WTC11 (cell line): Measurements from ENCODE around the gene PROK2. TPM values are rescaled to one million over a fixed set of nuclear protein-coding genes. Genes with fewer than 3 reads are reported as not detected.

Experiments used
- ATAC-seq: fragments of 200-7000 bp; cut with Tn5 transposase; 2 replicates; pipeline ENCODE4 v1.10.0; 2021; ENCODE audit warnings: mild to moderate bottlenecking, moderate library complexity
- CTCF ChIA-PET: fragments of 300-600 bp; sonication (Branson Sonifier 250); formaldehyde crosslinking; loops from one replicate; lab custom pipeline; 2021; ENCODE audit warnings: antibody characterized with exemption; lab: Charles Lee
- POLR2A ChIA-PET: fragments of 350-600 bp; sonication (Branson Sonifier 250); formaldehyde crosslinking; loops from one replicate; lab custom pipeline; 2021; ENCODE audit warnings: antibody characterized with exemption; lab: Charles Lee
- DNase-seq: peaks from one replicate; pipeline ENCODE4 v3.0.0; 2021; ENCODE audit warnings: low spot score
- H3K27ac Mint-ChIP-seq: 2 replicates; pipeline ENCODE4 v1.8.0; 2021; ENCODE audit warnings: mixed read lengths
- H3K27me3 Mint-ChIP-seq: 2 replicates; pipeline ENCODE4 v1.8.0; 2021; ENCODE audit warnings: low read depth, mild to moderate bottlenecking, moderate library complexity, mixed read lengths
- H3K36me3 Mint-ChIP-seq: 2 replicates; pipeline ENCODE4 v1.8.0; 2021; ENCODE audit warnings: mixed read lengths
- H3K4me1 Mint-ChIP-seq: 2 replicates; pipeline ENCODE4 v1.8.0; 2022; ENCODE audit warnings: mixed read lengths
- H3K4me3 Mint-ChIP-seq: 2 replicates; pipeline ENCODE4 v1.8.0; 2021; ENCODE audit warnings: mild to moderate bottlenecking, moderate library complexity, mixed read lengths
- H3K9me3 Mint-ChIP-seq: 2 replicates; pipeline ENCODE4 v1.8.0; 2021; ENCODE audit warnings: mixed read lengths
- GABPB1 ChIP-seq: sonication (generic); formaldehyde crosslinking; IDR thresholded peaks from 2 replicates; pipeline ENCODE4 v1.8.1; 2023; ENCODE audit warnings: mild to moderate bottlenecking, missing genetic modification reagents
- GRHL2 ChIP-seq: fragments of 250-450 bp; sonication (Bioruptor Pico); IDR thresholded peaks from 2 replicates; pipeline ENCODE4 v1.8.0; 2022; ENCODE audit warnings: mild to moderate bottlenecking, moderate library complexity; ENCODE audit not compliant: insufficient replicate concordance, severe bottlenecking
- NR2C2 ChIP-seq: sonication (generic); formaldehyde crosslinking; IDR thresholded peaks from 2 replicates; pipeline ENCODE4 v1.8.0; 2022; ENCODE audit warnings: mild to moderate bottlenecking, missing genetic modification reagents
- RELA ChIP-seq: sonication (generic); formaldehyde crosslinking; IDR thresholded peaks from 2 replicates; pipeline ENCODE4 v1.8.1; 2022; ENCODE audit warnings: missing genetic modification reagents, mild to moderate bottlenecking, borderline replicate concordance
- ZNF423 ChIP-seq: fragments of 250-450 bp; sonication (Bioruptor Pico); IDR thresholded peaks from 2 replicates; pipeline ENCODE4 v2.1.2; 2022; ENCODE audit warnings: mild to moderate bottlenecking, moderate library complexity
- total RNA-seq: library from RNA; stranded (reverse); gene quantifications from 3 replicates; pipeline ENCODE4 v1.2.3, GENCODE V29; 2021
- TF ChIP-seq, protein P1 (sequence below): sonication (generic); formaldehyde crosslinking; IDR thresholded peaks from 2 replicates; pipeline ENCODE4 v1.8.1; 2022; ENCODE audit warnings: mild to moderate bottlenecking, moderate library complexity, missing genetic modification reagents
- TF ChIP-seq, protein P2 (sequence below): sonication (generic); formaldehyde crosslinking; IDR thresholded peaks from 2 replicates; pipeline ENCODE4 v1.8.1; 2023; ENCODE audit warnings: mild to moderate bottlenecking, missing genetic modification reagents
- TF ChIP-seq, protein P3 (sequence below): fragments of 250-450 bp; sonication (Bioruptor Pico); IDR thresholded peaks from 2 replicates; pipeline ENCODE4 v2.1.2; 2022; ENCODE audit warnings: mild to moderate bottlenecking, moderate library complexity
- TF ChIP-seq, protein P4 (sequence below): sonication (generic); formaldehyde crosslinking; IDR thresholded peaks from 2 replicates; pipeline ENCODE4 v1.8.1; 2023; ENCODE audit warnings: mild to moderate bottlenecking, moderate library complexity, missing genetic modification reagents
- TF ChIP-seq, protein P5 (sequence below): sonication (generic); formaldehyde crosslinking; IDR thresholded peaks from 2 replicates; pipeline ENCODE4 v1.8.0; 2022; ENCODE audit warnings: mild to moderate bottlenecking, missing genetic modification reagents
- TF ChIP-seq, protein P6 (sequence below): sonication (generic); formaldehyde crosslinking; conservative IDR thresholded peaks from 2 replicates; pipeline ENCODE4 v1.8.1; 2023; ENCODE audit warnings: mild to moderate bottlenecking, low read depth, missing genetic modification reagents, moderate library complexity
- TF ChIP-seq, protein P7 (sequence below): sonication (generic); formaldehyde crosslinking; IDR thresholded peaks from 2 replicates; pipeline ENCODE4 v1.8.1; 2023; ENCODE audit warnings: mild to moderate bottlenecking, missing genetic modification reagents
- TF ChIP-seq, protein P8 (sequence below): fragments of 250-450 bp; sonication (Bioruptor Pico); IDR thresholded peaks from 2 replicates; pipeline ENCODE4 v1.9.0; 2021; ENCODE audit warnings: mild to moderate bottlenecking

The PROK2 gene
- total RNA-seq, 1 experiment from 2014 or later, result 0.92 TPM

DNA sequence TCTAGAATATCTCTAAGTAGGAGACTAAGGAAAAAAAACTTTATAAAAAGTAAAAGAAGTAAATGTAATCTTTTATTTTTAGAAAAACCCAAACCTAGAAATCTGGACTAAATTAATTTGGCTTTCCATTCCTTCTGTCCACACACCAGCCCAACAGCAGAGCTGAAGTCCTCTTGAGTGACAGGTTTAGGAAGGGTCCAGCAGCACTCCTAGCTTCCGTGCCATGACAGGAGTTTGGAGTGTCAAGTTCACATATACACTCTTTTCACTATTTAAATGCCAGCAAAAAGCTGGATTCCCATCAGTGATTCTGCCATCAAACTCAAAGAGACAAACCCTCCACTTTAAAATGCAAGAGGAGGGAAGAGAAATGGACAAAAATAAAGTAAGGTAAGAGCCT, 13.1 kb downstream of the PROK2 start:
- no peak overlapping the region; the same call in 1 of the 2 replicates for H3K27ac Mint-ChIP-seq
- DNase-seq, result no peak
- CTCF ChIA-PET, result interaction anchor here (0.6 kb wide), 1 partner anchor 33 kb away, joined by 7 read pairs; no protein-coding TSS in a partner anchor

DNA sequence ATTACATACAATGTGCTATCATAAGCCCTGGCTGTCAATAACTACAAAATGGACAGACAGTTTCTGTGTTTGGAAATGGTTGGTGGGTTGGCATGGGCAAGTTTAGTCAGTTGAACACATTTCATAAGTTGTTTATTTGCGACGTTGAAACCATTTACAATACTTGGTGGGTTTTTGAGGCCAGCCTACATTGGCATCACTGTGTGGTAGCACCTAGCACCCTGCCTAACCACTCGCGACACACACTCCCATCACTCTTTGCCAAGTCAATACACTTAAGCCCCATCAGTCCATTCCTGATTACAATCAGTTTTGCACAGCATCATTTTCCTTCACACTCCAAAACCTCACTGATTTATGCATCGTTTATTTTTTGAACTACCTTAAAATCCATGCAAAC, 13.8 kb downstream of the PROK2 start:
- ChIA-PET POLR2A (no interaction called here), CTCF (no interaction called here)
- no peak overlapping the region for H3K4me3 Mint-ChIP-seq
- H3K4me1 Mint-ChIP-seq, result peaks cover 42% of the 10 kb centered on the region
- H3K27me3 Mint-ChIP-seq, result peaks cover 28% of the 10 kb centered on the region
- H3K27ac Mint-ChIP-seq, result no peak overlapping the region
- ATAC-seq (no peak), DNase-seq (no peak)
- TF ChIP-seq, protein P1, sequence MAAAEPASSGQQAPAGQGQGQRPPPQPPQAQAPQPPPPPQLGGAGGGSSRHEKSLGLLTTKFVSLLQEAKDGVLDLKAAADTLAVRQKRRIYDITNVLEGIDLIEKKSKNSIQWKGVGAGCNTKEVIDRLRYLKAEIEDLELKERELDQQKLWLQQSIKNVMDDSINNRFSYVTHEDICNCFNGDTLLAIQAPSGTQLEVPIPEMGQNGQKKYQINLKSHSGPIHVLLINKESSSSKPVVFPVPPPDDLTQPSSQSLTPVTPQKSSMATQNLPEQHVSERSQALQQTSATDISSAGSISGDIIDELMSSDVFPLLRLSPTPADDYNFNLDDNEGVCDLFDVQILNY, result no peak
- no peaks in the 10 kb centered on the region for H3K36me3 Mint-ChIP-seq
- H3K9me3 Mint-ChIP-seq, result no peaks in the 10 kb centered on the region

More for the DNA sequence above, 13.1 kb downstream of the PROK2 start:
- H3K4me3 Mint-ChIP-seq, result peak overlapping the region; percentile 9; the same call in 1 of the 2 replicates
- POLR2A ChIA-PET, result no interaction called here
- no peaks in the 10 kb centered on the region for H3K9me3 Mint-ChIP-seq
- H3K4me1 Mint-ChIP-seq, result peaks cover 42% of the 10 kb centered on the region
- peaks cover 28% of the 10 kb centered on the region for H3K27me3 Mint-ChIP-seq
- no peak for ATAC-seq
- no peaks in the 10 kb centered on the region for H3K36me3 Mint-ChIP-seq
- TF ChIP-seq, protein P2, sequence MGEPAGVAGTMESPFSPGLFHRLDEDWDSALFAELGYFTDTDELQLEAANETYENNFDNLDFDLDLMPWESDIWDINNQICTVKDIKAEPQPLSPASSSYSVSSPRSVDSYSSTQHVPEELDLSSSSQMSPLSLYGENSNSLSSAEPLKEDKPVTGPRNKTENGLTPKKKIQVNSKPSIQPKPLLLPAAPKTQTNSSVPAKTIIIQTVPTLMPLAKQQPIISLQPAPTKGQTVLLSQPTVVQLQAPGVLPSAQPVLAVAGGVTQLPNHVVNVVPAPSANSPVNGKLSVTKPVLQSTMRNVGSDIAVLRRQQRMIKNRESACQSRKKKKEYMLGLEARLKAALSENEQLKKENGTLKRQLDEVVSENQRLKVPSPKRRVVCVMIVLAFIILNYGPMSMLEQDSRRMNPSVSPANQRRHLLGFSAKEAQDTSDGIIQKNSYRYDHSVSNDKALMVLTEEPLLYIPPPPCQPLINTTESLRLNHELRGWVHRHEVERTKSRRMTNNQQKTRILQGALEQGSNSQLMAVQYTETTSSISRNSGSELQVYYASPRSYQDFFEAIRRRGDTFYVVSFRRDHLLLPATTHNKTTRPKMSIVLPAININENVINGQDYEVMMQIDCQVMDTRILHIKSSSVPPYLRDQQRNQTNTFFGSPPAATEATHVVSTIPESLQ, result no peak
- TF ChIP-seq, protein P3, sequence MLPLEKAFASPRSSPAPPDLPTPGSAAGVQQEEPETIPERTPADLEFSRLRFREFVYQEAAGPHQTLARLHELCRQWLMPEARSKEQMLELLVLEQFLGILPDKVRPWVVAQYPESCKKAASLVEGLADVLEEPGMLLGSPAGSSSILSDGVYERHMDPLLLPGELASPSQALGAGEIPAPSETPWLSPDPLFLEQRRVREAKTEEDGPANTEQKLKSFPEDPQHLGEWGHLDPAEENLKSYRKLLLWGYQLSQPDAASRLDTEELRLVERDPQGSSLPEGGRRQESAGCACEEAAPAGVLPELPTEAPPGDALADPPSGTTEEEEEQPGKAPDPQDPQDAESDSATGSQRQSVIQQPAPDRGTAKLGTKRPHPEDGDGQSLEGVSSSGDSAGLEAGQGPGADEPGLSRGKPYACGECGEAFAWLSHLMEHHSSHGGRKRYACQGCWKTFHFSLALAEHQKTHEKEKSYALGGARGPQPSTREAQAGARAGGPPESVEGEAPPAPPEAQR (CRISPR knock-in tag), result no peak
- TF ChIP-seq, protein P4, sequence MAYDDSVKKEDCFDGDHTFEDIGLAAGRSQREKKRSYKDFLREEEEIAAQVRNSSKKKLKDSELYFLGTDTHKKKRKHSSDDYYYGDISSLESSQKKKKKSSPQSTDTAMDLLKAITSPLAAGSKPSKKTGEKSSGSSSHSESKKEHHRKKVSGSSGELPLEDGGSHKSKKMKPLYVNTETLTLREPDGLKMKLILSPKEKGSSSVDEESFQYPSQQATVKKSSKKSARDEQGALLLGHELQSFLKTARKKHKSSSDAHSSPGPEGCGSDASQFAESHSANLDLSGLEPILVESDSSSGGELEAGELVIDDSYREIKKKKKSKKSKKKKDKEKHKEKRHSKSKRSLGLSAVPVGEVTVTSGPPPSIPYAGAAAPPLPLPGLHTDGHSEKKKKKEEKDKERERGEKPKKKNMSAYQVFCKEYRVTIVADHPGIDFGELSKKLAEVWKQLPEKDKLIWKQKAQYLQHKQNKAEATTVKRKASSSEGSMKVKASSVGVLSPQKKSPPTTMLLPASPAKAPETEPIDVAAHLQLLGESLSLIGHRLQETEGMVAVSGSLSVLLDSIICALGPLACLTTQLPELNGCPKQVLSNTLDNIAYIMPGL (CRISPR knock-in tag), result no peak
- TF ChIP-seq, protein P5, sequence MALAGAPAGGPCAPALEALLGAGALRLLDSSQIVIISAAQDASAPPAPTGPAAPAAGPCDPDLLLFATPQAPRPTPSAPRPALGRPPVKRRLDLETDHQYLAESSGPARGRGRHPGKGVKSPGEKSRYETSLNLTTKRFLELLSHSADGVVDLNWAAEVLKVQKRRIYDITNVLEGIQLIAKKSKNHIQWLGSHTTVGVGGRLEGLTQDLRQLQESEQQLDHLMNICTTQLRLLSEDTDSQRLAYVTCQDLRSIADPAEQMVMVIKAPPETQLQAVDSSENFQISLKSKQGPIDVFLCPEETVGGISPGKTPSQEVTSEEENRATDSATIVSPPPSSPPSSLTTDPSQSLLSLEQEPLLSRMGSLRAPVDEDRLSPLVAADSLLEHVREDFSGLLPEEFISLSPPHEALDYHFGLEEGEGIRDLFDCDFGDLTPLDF (CRISPR knock-in tag), result no peak

DNA sequence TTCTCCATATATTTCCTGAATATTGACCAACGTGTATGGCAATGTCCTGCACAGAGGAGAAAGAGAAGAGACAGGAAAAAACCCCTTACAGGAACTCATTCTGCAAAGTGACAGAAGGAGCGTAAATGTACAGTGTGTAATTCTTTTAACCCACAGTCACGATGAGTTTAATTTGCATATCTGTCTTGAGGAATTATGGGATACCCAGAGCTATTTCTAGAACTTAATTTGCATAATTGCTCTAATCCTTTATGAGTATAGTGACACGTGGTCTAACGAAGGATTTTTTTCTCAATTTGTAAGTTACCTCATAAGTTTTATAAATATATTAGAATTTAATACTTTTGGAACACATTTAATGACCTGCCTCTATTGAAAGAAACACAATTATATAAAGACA, 21.5 kb downstream of the PROK2 start:
- Mint-ChIP-seq H3K27me3 (peaks cover 8% of the 10 kb centered on the region), H3K4me1 (peaks cover 6% of the 10 kb centered on the region), H3K4me3 (no peak overlapping the region), H3K27ac (no peak overlapping the region), H3K36me3 (no peaks in the 10 kb centered on the region), H3K9me3 (peaks cover 4% of the 10 kb centered on the region)
- no peak for TF ChIP-seq RELA (CRISPR knock-in tag)
- no peak for ATAC-seq
- no peak for DNase-seq
- ChIA-PET POLR2A (no interaction called here), CTCF (no interaction called here)

DNA sequence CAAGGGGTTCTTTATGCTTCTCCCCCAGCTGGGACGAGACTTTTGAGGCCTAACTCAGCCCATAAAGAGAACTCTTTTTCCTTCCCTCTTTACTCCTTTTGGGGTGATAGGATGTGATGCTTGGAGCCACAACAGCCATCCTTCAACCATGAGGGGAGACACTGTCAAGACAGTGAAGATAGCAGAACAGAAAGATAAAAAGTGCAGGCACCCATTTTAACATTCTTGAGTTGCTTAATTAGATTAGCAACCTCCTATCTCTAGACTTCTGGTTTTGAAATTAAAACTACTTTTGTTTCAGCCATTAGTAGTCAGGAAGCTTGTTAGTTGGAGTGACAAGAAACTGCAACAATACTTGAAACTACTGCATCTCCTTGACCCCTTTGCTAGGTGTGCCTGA, 24.8 kb downstream of the PROK2 start:
- ChIA-PET CTCF (no interaction called here), POLR2A (no interaction called here)
- H3K9me3 Mint-ChIP-seq, result peaks cover 4% of the 10 kb centered on the region
- peaks cover 21% of the 10 kb centered on the region for H3K27me3 Mint-ChIP-seq
- DNase-seq (no peak), ATAC-seq (no peak)
- no peaks in the 10 kb centered on the region for H3K36me3 Mint-ChIP-seq
- peaks cover 8% of the 10 kb centered on the region for H3K4me1 Mint-ChIP-seq
- TF ChIP-seq, protein P6, sequence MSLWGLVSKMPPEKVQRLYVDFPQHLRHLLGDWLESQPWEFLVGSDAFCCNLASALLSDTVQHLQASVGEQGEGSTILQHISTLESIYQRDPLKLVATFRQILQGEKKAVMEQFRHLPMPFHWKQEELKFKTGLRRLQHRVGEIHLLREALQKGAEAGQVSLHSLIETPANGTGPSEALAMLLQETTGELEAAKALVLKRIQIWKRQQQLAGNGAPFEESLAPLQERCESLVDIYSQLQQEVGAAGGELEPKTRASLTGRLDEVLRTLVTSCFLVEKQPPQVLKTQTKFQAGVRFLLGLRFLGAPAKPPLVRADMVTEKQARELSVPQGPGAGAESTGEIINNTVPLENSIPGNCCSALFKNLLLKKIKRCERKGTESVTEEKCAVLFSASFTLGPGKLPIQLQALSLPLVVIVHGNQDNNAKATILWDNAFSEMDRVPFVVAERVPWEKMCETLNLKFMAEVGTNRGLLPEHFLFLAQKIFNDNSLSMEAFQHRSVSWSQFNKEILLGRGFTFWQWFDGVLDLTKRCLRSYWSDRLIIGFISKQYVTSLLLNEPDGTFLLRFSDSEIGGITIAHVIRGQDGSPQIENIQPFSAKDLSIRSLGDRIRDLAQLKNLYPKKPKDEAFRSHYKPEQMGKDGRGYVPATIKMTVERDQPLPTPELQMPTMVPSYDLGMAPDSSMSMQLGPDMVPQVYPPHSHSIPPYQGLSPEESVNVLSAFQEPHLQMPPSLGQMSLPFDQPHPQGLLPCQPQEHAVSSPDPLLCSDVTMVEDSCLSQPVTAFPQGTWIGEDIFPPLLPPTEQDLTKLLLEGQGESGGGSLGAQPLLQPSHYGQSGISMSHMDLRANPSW (CRISPR knock-in tag), result no peak
- TF ChIP-seq ZNF423 (CRISPR knock-in tag) (no peak), GRHL2 (no peak), NR2C2 (CRISPR knock-in tag) (no peak), GABPB1 (no peak)
- TF ChIP-seq, protein P7, sequence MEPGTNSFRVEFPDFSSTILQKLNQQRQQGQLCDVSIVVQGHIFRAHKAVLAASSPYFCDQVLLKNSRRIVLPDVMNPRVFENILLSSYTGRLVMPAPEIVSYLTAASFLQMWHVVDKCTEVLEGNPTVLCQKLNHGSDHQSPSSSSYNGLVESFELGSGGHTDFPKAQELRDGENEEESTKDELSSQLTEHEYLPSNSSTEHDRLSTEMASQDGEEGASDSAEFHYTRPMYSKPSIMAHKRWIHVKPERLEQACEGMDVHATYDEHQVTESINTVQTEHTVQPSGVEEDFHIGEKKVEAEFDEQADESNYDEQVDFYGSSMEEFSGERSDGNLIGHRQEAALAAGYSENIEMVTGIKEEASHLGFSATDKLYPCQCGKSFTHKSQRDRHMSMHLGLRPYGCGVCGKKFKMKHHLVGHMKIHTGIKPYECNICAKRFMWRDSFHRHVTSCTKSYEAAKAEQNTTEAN (CRISPR knock-in tag), result no peak
- TF ChIP-seq, protein P8, sequence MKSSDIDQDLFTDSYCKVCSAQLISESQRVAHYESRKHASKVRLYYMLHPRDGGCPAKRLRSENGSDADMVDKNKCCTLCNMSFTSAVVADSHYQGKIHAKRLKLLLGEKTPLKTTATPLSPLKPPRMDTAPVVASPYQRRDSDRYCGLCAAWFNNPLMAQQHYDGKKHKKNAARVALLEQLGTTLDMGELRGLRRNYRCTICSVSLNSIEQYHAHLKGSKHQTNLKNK, result no peak
- H3K4me3 Mint-ChIP-seq, result no peak overlapping the region
- H3K27ac Mint-ChIP-seq, result no peak overlapping the region
